Cortex of kidney (tissue), 1 donor: Measurements from ENCODE around the gene MAGEA8.
"Not testable (repeated sequence)": the region's sequence is repeated elsewhere in the genome, so short reads cannot be mapped to it uniquely, and the experiment has no call there.

Experiments used
- DNase-seq: peaks from one replicate; lab custom pipeline; 2025; lab: John Stamatoyannopoulos, UW

Gene MAGEA8

GRCh38 chrX:149881081-149881711 lies at the start of gene MAGEA8:
Gene MAGEA8, plus strand, starts transcription at chrX:149881183. Its CDS starts 3,090 bp downstream, at chrX:149884273.
- no peak for DNase-seq

DNA sequence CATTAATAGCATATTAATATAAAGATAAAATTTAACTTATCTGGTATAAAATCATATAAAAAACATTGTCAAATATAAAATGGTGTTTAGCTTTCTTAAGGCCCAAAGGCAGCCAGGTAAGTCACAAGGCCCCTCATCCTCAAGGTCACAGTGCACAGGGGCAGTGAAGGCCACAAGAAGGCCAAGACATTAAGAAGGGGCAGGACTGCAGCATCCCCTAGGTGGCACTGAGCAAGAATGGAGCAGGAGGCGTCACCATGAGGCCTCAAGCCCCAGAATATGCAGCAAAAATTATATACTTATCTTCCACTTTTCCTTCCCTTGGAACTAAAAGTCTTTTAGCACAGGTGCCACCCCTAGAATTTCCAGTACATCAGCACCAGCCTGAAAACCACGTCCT lies 49.5 kb upstream of the MAGEA8 start:
- no peak for DNase-seq

- not testable (repeated sequence) for DNase-seq
These were observed 44.3 kb upstream of the MAGEA8 start for GRCh38 chrX:149836728-149837127.

- no peak for DNase-seq
These were observed 43.8 kb upstream of the MAGEA8 start for GRCh38 chrX:149837167-149837566.

DNA sequence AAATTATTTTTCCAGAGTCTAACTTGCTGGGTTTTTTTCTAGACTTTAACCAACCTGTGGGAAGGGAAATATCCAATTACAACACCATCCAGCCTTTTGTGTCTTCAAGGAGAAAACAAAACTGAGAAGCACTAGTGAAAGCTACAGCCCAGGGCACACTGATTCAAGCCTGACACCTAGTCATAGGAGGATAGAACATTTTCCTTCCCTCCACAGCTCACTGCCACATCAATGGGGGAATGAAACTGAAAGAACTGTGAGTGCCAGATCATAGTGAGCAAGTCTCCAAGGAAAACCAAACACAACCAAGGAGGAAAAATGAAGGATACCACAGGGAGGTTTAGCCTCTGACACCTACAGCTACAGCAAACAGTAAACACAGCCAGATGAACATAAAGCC lies 43.3 kb upstream of the MAGEA8 start:
- no peak for DNase-seq

GRCh38 chrX:149841929-149842328 lies 39.1 kb upstream of the MAGEA8 start:
- no peak for DNase-seq

- no peak for DNase-seq
These were observed 35.6 kb upstream of the MAGEA8 start for GRCh38 chrX:149845385-149845784.

DNA sequence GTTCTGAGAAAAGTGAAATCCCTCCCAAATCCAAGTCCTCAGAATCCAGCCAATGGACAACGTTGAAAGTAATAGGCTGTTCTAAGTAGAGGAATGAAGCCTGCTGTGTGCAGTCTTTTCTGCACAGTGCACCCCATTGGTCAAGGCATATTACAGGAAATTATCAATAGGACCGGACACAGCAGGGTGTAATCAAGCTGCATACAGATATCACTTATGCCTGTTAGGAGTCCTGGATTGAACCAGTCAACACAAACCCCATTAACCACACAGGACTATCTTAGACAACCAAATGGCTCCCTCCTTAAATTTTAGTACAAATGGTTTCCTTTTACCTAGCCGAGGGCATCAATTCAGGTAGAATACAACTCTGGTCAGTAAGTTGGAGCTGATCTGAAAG lies 34.2 kb upstream of the MAGEA8 start:
- DNase-seq, result no peak

DNA sequence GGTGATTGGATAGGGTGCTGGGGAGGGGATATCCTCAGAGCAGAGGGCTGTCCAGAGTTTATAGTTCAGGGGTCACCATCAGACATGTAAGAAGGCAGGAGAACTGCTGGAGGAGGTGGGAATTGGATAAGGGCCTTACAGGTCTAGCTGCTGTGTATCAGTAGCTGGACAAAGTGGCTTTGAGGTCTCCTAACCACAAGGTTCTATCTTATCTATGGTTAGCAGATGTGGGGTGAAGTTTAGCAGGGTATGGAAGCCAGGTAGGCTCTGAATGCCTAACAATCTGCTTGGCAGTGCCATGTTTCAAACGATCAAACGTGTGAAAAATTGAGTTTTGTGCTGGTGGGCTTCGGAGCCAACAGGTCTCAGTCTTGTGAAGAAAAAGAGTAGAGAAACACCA lies 32.1 kb upstream of the MAGEA8 start:
- no peak for DNase-seq

DNA sequence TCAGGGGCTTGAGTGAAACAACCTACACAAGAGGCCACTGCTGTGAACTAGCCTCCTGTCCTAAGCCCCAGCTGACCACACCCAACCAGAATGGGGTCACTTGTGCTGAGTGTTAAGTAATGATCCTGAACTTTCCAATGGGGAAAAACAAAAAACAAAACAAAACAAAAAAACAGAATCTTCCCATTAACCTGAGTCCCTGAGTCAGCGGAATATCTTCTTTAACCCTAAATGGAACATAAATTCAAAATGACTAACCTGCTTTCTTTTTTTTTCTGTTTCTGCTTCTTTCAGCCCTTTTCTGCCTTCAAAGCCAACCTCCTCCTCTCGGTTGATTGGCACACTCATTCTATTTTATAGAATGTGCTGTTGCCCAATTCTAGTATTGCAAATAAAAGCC lies 31.2 kb upstream of the MAGEA8 start:
- DNase-seq, result no peak

- DNase-seq, result no peak
These were observed 29.1 kb upstream of the MAGEA8 start for GRCh38 chrX:149851864-149852263.

GRCh38 chrX:149853925-149854324 lies 27.1 kb upstream of the MAGEA8 start:
- no peak for DNase-seq

GRCh38 chrX:149858592-149858991 lies 22.4 kb upstream of the MAGEA8 start:
- no peak for DNase-seq

DNA sequence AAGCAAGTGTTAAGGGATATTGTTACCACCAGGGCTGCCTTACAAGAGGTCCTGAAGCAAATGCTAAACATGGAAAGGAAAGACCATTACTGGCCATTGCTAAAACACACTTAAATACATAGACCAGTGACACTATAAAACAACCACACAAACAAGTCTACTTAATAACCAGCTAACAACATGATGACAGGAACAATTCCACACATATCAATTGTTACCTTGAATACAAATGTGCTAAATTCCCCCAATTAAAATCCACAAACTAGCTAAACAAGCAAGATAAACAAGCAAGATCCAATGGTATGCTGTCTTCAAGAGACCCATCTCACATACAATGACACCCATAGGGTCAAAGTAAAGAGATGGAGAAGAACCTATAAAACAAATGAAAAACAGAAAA lies 20.5 kb upstream of the MAGEA8 start:
- no peak for DNase-seq

- DNase-seq, result no peak
These were observed 15.6 kb upstream of the MAGEA8 start for GRCh38 chrX:149865390-149865789.

DNA sequence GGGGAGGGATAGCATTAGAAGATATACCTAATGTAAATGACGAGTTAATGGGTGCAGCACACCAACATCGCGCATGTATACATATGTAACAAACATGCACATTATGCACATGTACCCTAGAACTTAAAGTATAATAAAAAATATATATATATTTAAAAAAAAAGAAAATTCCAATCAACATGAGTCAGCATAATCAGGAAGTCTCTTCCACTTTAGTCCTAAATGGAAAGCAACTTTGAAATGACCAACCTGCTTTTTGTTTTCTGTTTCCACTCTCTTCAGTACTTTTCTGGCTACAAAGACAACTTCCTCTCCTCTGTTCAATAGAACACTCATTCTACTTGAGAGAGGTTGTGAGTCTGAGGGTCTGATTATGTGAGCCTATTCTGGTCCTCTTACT lies 13.5 kb upstream of the MAGEA8 start:
- DNase-seq, result no peak

GRCh38 chrX:149870840-149871239 lies 10.1 kb upstream of the MAGEA8 start:
- DNase-seq, result no peak

DNA sequence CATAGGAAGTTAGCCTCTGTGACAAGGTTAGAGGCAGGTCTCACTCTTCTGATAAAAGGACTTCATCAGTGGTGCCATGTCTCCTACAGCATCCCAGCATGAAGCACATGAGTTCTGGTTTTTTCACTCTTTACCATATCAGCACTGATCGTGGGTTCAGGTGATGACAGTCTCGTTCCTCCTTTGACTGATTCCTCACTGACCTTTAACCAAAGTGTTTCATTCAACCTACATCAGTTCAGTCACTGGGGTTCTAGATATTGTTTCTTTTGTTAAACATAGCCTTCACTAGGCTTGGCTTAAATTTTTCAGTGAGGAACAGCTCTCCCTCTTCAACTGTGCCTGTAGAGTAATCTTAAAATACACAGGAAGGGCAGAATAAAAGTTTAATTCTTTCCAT lies 9.6 kb upstream of the MAGEA8 start:
- no peak for DNase-seq

DNA sequence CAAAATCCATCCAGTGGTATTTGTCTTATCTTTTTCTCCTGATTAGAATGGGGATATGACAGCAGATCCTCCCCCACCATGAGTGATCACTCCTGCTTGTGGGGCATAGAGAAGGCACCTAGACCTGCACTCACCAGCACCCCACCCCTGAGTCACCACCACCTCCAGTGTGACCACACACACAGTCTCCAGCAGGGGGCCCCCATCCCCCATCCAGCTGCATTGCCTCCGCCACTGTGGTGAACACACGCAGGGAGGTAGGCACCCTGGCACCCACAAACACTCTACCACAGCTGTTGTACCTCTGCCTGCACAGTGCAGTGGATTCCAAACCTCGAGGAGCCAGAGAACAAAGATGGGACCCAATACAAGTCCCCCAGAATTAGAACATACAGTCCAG lies 9.0 kb upstream of the MAGEA8 start:
- DNase-seq, result no peak

GRCh38 chrX:149877157-149877556 lies 3.8 kb upstream of the MAGEA8 start:
- no peak for DNase-seq

DNA sequence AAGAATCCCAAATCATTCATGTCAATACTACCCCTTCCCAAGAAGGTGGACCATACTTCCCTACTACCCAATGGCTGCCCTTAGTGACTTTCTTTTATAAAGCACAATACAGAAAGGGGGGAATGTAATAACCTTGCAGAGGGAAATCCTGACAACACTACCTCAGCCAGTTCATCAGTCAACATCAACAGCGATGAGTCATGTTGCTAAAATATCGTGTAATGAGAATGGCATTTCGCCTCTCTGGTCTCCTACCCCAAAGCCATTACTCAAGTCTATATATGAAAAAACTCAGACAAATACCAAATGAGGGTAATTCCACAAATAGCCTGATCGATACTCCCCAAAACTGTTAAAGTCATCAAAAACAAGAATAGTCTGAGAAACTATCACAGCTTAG lies 3.3 kb upstream of the MAGEA8 start:
- DNase-seq, result no peak

- not testable (repeated sequence) for DNase-seq
These were observed 9.8 kb downstream of the MAGEA8 start for GRCh38 chrX:149890828-149891227.

- no peak for DNase-seq
These were observed 17.6 kb downstream of the MAGEA8 start for GRCh38 chrX:149898554-149898953.

GRCh38 chrX:149903889-149904748 lies 23.1 kb downstream of the MAGEA8 start:
- no peak for DNase-seq
